ENCODE results near the gene RHBDD1. TPM values are rescaled to one million over a fixed set of nuclear protein-coding genes. Genes with fewer than 3 reads are reported as not detected.

Gene RHBDD1
- polyA plus RNA-seq, 1 of the 3 experiments (the other 2 are of a cell fraction): 10.3 TPM

Small RNAs within 50 kb of the gene (small RNA-seq; reads per million reads assigned to genes)
- 0 reads per million in 7 experiments for gene RF00554

Other genes with a start within 250 kb of the RHBDD1 start
- gene IRS1, start 36.2 kb upstream of the RHBDD1 start, polyA plus RNA-seq (2012; rRNA removed): 15.8 and 16.5 TPM in 2 replicates

Measured in SK-N-SH (cell line).